Gastrocnemius medialis (tissue), 4 donors: ENCODE measurements around the gene DCP1B. TPM values are rescaled to one million over a fixed set of nuclear protein-coding genes. Genes with fewer than 3 reads are reported as not detected.

Source experiments
- ATAC-seq, 2 donors: fragments of 150-250 bp; one replicate each; pipeline ENCODE4 v1.9.1; 2016
- DNase-seq, 2 donors: peaks; one replicate each; pipeline ENCODE4 v3.0.0-alpha.2; 2019
- H3K27ac ChIP-seq, 4 donors: fragments of 200-600 bp; sonication (generic); 1 replicate in 1 of 4; 2 replicates in 3 of 4; pipeline ENCODE4 v1.5.1; 2016 to 2018; ENCODE audit warnings: mild to moderate bottlenecking in 2 of 4, moderate library complexity in 1 of 4
- H3K27me3 ChIP-seq, 3 donors: fragments of 200-600 bp; sonication (generic) in 2 of 3; 1 replicate in 1 of 3; 2 replicates in 2 of 3; pipeline versions ENCODE4 v1.5.1 to v1.6.0; 2016 to 2019; ENCODE audit warnings: mild to moderate bottlenecking in 1 of 3, moderate library complexity in 1 of 3
- H3K36me3 ChIP-seq, 2 donors: fragments of 200-600 bp; sonication (generic) in 1 of 2; one replicate each; pipeline ENCODE4 v1.5.1; 2017 to 2018
- H3K4me1 ChIP-seq, 2 donors: fragments of 200-600 bp; sonication (generic) in 1 of 2; one replicate each; pipeline ENCODE4 v1.5.1; 2016 to 2017; ENCODE audit warnings: mild to moderate bottlenecking in 2 of 2
- H3K4me3 ChIP-seq, 4 donors: fragments of 200-600 bp; sonication (generic) in 3 of 4; 1 replicate in 1 of 4; 2 replicates in 3 of 4; pipeline ENCODE4 v1.5.1; 2016 to 2019; ENCODE audit warnings: mild to moderate bottlenecking in 2 of 4
- H3K9me3 ChIP-seq, 3 donors: fragments of 200-600 bp; sonication (generic) in 2 of 3; 1 replicate in 1 of 3; 2 replicates in 2 of 3; pipeline ENCODE4 v1.5.1; 2016 to 2019
- CTCF ChIP-seq, 5 experiments: fragments of 450-650 bp in 3 of 5; fragments of 200-600 bp in 2 of 5; sonication (generic) in 2 of 5; IDR thresholded peaks in 4 of 5; conservative IDR thresholded peaks in 1 of 5; 1 replicate in 4 of 5; 2 replicates in 1 of 5; pipeline ENCODE4 v1.5.1; 2016 to 2019; ENCODE audit warnings: antibody characterized with exemption in 5 of 5, mild to moderate bottlenecking in 3 of 5, moderate library complexity in 3 of 5
- POLR2A ChIP-seq, 2 donors: fragments of 450-650 bp; IDR thresholded peaks; one replicate each; pipeline ENCODE4 v1.6.1; 2017; ENCODE audit warnings: antibody characterized with exemption in 2 of 2, mild to moderate bottlenecking in 2 of 2, moderate library complexity in 2 of 2
- in situ Hi-C, 4 donors: fragments of 200-750 bp; cut with MboI; loops; one replicate each; pipeline versions ENCODE4 v1.15.0 to v1.8.0; 2017; ENCODE audit warnings: low sequenced_read_pairs in 4 of 4
- intact Hi-C: fragments of 100-400 bp; cut with DNase I; formaldehyde crosslinking; loops from one replicate; pipeline ENCODE4 v1.15.1; 2023; ENCODE audit warnings: low total_unique reads
- total RNA-seq, 4 donors: library from RNA; depleted of rRNA; stranded (reverse); fragments of >200 nt; gene quantifications; one replicate each; pipeline versions ENCODE4 v1.1.0 to v1.2.3, GENCODE V29; 2016

Gene DCP1B
- total RNA-seq, 4 donors from 2014 or later: 11.5 to 13.5 (median 12.4) TPM

- Histone ChIP-seq H3K36me3 (peaks cover 0 to 19% of the 10 kb centered on the region in 2 donors), H3K4me3 (no peak overlapping the region), H3K4me1 (peaks cover 3 to 6% of the 10 kb centered on the region in 2 donors), H3K9me3 (no peaks in the 10 kb centered on the region), H3K27ac (no peak overlapping the region), H3K27me3 (no peaks in the 10 kb centered on the region)
- intact Hi-C loops: no loop called here
- ATAC-seq (no peak), DNase-seq (no peak)
- in situ Hi-C loops: no loop called here
- TF ChIP-seq POLR2A (IDR thresholded peaks at IDR 0.05) (no peak), CTCF (IDR thresholded peaks at IDR 0.05 in 4 of 5, conservative IDR thresholded peaks at IDR 0.05 in 1 of 5) (no peak)
Measured at GRCh38 chr12:1965916-1966315, 38.3 kb downstream of the DCP1B start.

- Histone ChIP-seq H3K4me1 (no peaks in the 10 kb centered on the region), H3K27me3 (no peaks in the 10 kb centered on the region), H3K36me3 (peaks cover 0 to 19% of the 10 kb centered on the region in 2 donors), H3K4me3 (no peak overlapping the region), H3K27ac (no peak overlapping the region), H3K9me3 (no peaks in the 10 kb centered on the region)
- DNase-seq (no peak), ATAC-seq (no peak)
- in situ Hi-C loops: no loop called here
- intact Hi-C loops: no loop called here
- no peak for TF ChIP-seq POLR2A (IDR thresholded peaks at IDR 0.05)
- no peak for TF ChIP-seq CTCF (IDR thresholded peaks at IDR 0.05 in 4 of 5, conservative IDR thresholded peaks at IDR 0.05 in 1 of 5)
Measured at GRCh38 chr12:1962051-1963020, 41.9 kb downstream of the DCP1B start.

GRCh38 chr12:1956716-1957115 lies 47.5 kb downstream of the DCP1B start:
- H3K4me3 ChIP-seq: no peak overlapping the region
- H3K4me1 ChIP-seq: no peaks in the 10 kb centered on the region
- no peaks in the 10 kb centered on the region for H3K9me3 ChIP-seq
- no peak for TF ChIP-seq POLR2A (IDR thresholded peaks at IDR 0.05)
- DNase-seq (no peak), ATAC-seq (no peak)
- in situ Hi-C loops (no loop called here), intact Hi-C loops (no loop called here)
- peaks cover 3 to 32% of the 10 kb centered on the region in 2 donors for H3K36me3 ChIP-seq
- H3K27me3 ChIP-seq: no peaks in the 10 kb centered on the region
- no peak overlapping the region for H3K27ac ChIP-seq

GRCh38 chr12:1949771-1950470 lies 54.3 kb downstream of the DCP1B start:
- TF ChIP-seq CTCF (IDR thresholded peaks at IDR 0.05 in 4 of 5, conservative IDR thresholded peaks at IDR 0.05 in 1 of 5): no peak
- no peak for TF ChIP-seq POLR2A (IDR thresholded peaks at IDR 0.05)
- ATAC-seq (no peak), DNase-seq (no peak)
- Histone ChIP-seq H3K36me3 (peaks cover 2 to 82% of the 10 kb centered on the region in 2 donors), H3K4me3 (no peak overlapping the region), H3K27ac (no peak overlapping the region), H3K9me3 (no peaks in the 10 kb centered on the region), H3K4me1 (no peaks in the 10 kb centered on the region), H3K27me3 (no peaks in the 10 kb centered on the region)
- in situ Hi-C loops (no loop called here), intact Hi-C loops (no loop called here)

- DNase-seq (no peak), ATAC-seq (no peak)
- TF ChIP-seq CTCF (IDR thresholded peaks at IDR 0.05 in 4 of 5, conservative IDR thresholded peaks at IDR 0.05 in 1 of 5): no peak
- no peak for TF ChIP-seq POLR2A (IDR thresholded peaks at IDR 0.05)
- intact Hi-C loops: no loop called here
- Histone ChIP-seq H3K4me1 (no peaks in the 10 kb centered on the region), H3K9me3 (no peaks in the 10 kb centered on the region), H3K27ac (no peak overlapping the region), H3K4me3 (no peak overlapping the region), H3K27me3 (no peaks in the 10 kb centered on the region), H3K36me3 (peaks cover 0 to 77% of the 10 kb centered on the region in 2 donors)
- in situ Hi-C loops: no loop called here
Measured at GRCh38 chr12:1948883-1949282, 55.4 kb downstream of the DCP1B start.
